ACC112 (cell line): ENCODE data around the gene ASB9.
"Not testable (repeated sequence)": the region's sequence is repeated elsewhere in the genome, so short reads cannot be mapped to it uniquely, and the experiment has no call there.

Experiments used
- H2AFZ ChIP-seq: fragments of 200-600 bp; sonication (generic); one replicate; pipeline ENCODE4 v1.6.0; 2017; ENCODE audit warnings: antibody characterized with exemption, low read length; ENCODE audit not compliant: unreplicated experiment
- H3K27ac ChIP-seq: fragments of 200-600 bp; sonication (generic); 2 replicates; pipeline ENCODE4 v1.5.1; 2014; ENCODE audit warnings: low read depth, mild to moderate bottlenecking, antibody characterized with exemption, low read length, moderate library complexity
- H3K27me3 ChIP-seq: fragments of 200-600 bp; sonication (generic); 2 replicates; pipeline ENCODE4 v1.6.1; 2014; ENCODE audit warnings: mild to moderate bottlenecking, antibody characterized with exemption, low read length, moderate library complexity, mixed read lengths; ENCODE audit not compliant: insufficient read depth
- H3K36me3 ChIP-seq: fragments of 200-600 bp; sonication (generic); 2 replicates; pipeline ENCODE4 v1.6.1; 2016; ENCODE audit warnings: mild to moderate bottlenecking, antibody characterized with exemption, low read length, moderate library complexity, mixed read lengths; ENCODE audit not compliant: insufficient read depth
- H3K4me1 ChIP-seq: fragments of 200-600 bp; sonication (generic); one replicate; pipeline ENCODE4 v1.6.1; 2016; ENCODE audit warnings: low read length, mixed read lengths; ENCODE audit not compliant: insufficient read depth, unreplicated experiment, control insufficient read depth
- H3K4me3 ChIP-seq: fragments of 200-600 bp; sonication (generic); 2 replicates; pipeline ENCODE4 v1.5.1; 2014; ENCODE audit warnings: mild to moderate bottlenecking, low read depth, low read length
- H3K79me2 ChIP-seq: fragments of 200-600 bp; sonication (generic); one replicate; pipeline ENCODE4 v1.6.0; 2016; ENCODE audit warnings: low read length; ENCODE audit not compliant: control insufficient read depth, unreplicated experiment, insufficient read depth

Gene ASB9

DNA sequence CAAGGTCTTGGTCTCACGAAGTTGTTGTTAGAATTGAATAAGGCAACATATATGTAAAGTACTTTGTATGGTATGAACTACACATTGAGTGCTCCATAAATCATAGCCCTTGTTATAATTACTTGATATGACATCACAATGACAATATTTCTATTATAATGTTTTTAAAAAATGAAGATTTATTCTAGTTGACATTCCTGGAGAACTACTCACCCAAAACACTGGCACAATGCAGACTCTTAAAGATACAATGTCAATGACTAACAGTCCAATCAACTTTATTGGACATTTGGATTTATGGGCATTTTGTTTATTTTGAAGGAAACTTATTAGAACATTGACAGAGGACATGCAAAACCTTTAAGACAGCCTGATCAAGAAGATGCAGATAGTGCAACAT is 55.3 kb downstream of the ASB9 start:
- H3K4me3 ChIP-seq: no peak overlapping the region
- H3K27ac ChIP-seq: no peak overlapping the region
- no peaks in the 10 kb centered on the region for H3K79me2 ChIP-seq
- H3K4me1 ChIP-seq: no peaks in the 10 kb centered on the region
- no peaks in the 10 kb centered on the region for H3K27me3 ChIP-seq
- no peak overlapping the region for H2AFZ ChIP-seq
- no peaks in the 10 kb centered on the region for H3K36me3 ChIP-seq

DNA sequence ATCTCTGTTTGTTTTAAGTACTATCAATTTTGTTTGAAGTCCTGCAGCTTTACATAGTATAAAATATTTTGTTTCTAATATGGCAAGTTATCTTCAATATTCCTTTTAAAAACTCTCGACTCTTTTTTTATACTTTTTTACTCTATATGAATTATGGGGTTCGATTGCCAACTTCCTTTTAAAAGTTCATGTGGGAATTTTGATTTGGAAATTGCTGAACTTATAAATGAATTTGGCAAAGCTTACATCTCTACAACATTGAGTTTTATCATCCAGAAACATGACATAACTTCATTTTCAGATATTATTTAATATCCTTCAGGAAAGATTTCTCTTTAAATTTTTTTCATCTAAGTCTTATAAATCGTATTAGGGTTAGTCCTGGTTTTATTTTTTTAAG is 60.8 kb downstream of the ASB9 start:
- no peaks in the 10 kb centered on the region for H3K4me1 ChIP-seq
- H3K36me3 ChIP-seq: no peaks in the 10 kb centered on the region
- no peaks in the 10 kb centered on the region; the same call in 1 of the 2 replicates for H3K27me3 ChIP-seq
- no peak overlapping the region for H2AFZ ChIP-seq
- no peaks in the 10 kb centered on the region for H3K79me2 ChIP-seq
- H3K27ac ChIP-seq: no peak overlapping the region
- H3K4me3 ChIP-seq: no peak overlapping the region

DNA sequence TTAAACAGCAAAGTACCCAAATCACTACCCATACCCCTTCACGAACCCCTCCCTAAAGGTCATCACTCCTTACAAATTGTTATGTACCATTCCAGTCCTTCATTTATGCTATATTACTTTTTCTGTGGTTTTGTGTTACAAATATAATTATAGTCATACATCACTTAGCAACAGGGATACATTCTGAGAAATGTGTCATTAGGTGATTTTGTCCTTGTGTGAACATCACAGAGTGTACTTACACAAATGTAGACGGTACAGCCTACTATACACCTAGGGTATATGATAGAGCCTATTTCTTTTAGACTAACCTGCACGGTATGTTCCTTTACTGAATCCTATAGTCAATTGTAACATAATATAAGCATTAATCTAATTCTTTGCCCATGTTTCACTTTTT is 61.9 kb downstream of the ASB9 start:
- Histone ChIP-seq H3K4me1 (no peaks in the 10 kb centered on the region), H3K27me3 (no peaks in the 10 kb centered on the region; the same call in 1 of the 2 replicates), H2AFZ (no peak overlapping the region), H3K4me3 (no peak overlapping the region), H3K27ac (no peak overlapping the region), H3K79me2 (no peaks in the 10 kb centered on the region), H3K36me3 (no peaks in the 10 kb centered on the region)

DNA sequence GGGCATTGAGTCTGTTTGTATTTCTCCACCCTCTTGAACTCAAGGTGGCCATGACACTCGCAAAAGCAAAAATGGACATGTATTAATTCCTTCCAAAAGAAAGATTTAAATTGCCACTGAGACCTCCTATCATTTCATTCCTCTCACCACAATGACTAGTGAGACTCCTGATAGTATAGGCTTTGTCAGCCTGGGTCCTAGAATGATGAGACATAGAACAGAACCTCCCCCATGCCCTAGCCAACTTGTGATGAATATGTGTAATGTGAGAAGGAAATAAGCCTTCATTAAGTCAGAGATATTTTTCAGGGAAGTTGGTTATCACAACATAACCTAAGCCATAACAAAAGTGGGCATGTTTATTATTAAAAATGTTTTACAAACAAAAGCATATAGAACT is 62.5 kb downstream of the ASB9 start:
- Histone ChIP-seq H3K79me2 (no peaks in the 10 kb centered on the region), H3K4me3 (no peak overlapping the region), H2AFZ (no peak overlapping the region), H3K27ac (no peak overlapping the region), H3K36me3 (no peaks in the 10 kb centered on the region), H3K4me1 (no peaks in the 10 kb centered on the region), H3K27me3 (no peaks in the 10 kb centered on the region; the same call in 1 of the 2 replicates)

DNA sequence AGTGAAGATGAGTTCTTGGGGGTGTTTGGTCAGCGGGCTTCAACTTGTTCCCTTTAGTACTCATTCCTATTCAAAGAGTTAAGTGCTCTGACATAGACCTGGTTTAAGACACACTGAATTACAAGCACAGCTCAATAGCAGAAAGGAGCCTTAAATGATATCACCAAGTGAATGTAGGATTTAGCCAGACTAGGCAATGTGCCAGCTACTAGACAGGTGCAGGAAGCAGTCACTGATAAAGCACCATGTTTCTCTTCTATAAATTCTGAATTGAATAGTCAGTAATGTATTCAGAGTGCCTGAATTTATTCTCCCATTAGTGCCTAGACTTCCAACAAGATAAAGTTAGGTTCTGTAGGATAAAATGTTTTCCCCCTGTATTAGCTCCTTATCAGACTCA is 63.6 kb downstream of the ASB9 start:
- Histone ChIP-seq H3K4me3 (no peak overlapping the region), H3K27ac (no peak overlapping the region), H3K27me3 (no peaks in the 10 kb centered on the region; the same call in 1 of the 2 replicates), H3K79me2 (no peaks in the 10 kb centered on the region), H2AFZ (no peak overlapping the region), H3K36me3 (no peaks in the 10 kb centered on the region), H3K4me1 (no peaks in the 10 kb centered on the region)

DNA sequence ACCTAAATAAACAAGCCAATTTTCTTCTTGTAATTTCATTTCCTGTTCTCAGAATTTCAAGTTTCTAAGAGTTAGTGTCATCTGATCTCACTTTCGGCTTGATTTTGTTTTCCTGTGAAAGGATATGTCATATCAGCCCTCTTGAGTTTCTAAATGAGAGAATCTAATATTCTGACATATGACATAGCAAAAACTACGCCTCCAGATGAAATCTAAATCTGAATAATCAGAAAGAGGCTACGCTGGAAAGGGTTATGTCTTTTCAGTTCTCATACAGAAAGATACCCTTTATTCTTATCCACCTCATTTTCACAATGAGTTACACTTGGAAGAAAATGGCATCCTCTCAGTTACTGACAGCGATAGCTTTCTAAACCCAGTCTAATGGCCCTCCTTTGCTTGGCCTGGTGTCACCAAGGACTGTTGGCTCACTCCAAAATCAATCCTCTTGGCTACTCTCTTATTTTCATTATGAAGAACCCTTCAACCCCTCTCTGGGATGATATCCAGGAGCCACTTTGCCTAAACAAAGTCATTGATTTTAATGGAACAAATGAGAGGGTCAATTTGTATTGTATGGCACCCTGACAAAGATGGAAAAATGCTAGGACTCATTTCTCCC is 65.6 kb downstream of the ASB9 start:
- Histone ChIP-seq H3K36me3 (no peaks in the 10 kb centered on the region), H2AFZ (no peak overlapping the region), H3K79me2 (no peaks in the 10 kb centered on the region), H3K27me3 (no peaks in the 10 kb centered on the region; the same call in 1 of the 2 replicates), H3K27ac (no peak overlapping the region), H3K4me3 (no peak overlapping the region), H3K4me1 (no peaks in the 10 kb centered on the region)

DNA sequence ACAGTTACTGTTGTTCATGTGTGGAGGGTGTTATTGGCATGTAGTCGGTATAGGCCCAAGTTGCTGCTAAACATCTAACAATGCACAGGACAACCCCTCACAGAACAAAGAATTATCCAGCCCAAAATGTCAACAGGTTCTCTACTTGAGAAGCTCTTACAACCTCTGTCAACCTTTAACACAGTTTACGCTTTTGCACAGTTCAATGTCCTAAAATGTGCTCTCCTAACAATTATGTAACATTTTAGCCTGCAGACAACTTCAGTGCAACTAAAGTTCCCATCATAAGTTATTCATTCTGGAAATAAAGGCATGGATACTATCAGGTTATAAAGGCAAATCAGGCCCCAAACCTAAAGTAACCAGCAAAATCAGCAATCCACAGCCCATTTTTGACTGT is 66.2 kb downstream of the ASB9 start:
- Histone ChIP-seq H3K36me3 (no peaks in the 10 kb centered on the region), H2AFZ (no peak overlapping the region), H3K79me2 (no peaks in the 10 kb centered on the region), H3K27me3 (no peaks in the 10 kb centered on the region; the same call in 1 of the 2 replicates), H3K4me1 (no peaks in the 10 kb centered on the region), H3K27ac (no peak overlapping the region), H3K4me3 (no peak overlapping the region)

DNA sequence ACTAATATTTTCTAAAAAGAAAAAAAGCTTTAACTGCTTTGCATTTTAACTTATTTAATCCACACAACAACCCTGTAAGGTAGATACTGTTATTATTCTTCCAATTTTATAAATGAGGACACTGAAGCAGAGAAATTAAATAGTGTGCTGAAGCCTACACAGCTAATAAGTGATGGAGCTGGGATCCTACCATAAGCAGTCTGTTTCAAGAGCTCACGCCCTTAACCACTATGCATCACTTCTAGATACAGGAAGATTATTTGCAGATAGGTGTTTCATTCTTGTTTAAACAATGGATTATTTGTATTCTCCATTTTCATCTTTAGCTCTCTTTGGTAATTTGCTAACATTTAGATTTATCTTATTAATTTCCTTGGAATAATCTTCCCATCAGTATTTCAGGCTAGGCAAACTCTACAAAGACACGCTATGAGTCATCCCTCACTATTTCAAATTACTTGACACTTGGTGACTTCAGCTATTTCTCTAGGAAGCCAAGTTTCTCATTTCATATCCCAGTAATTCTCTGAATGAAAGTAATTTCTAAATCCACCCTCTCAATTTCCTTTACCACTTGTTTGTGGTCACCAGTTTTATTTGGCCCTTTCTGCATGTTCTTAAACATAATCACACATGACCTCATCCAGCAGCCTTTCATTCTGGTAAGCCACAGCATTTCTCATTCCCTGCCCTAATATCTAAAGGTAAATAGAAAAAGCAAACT is 67.3 kb downstream of the ASB9 start:
- Histone ChIP-seq H3K36me3 (no peaks in the 10 kb centered on the region), H2AFZ (no peak overlapping the region), H3K27me3 (no peaks in the 10 kb centered on the region; the same call in 1 of the 2 replicates), H3K4me1 (no peaks in the 10 kb centered on the region), H3K4me3 (no peak overlapping the region), H3K27ac (no peak overlapping the region), H3K79me2 (no peaks in the 10 kb centered on the region)

DNA sequence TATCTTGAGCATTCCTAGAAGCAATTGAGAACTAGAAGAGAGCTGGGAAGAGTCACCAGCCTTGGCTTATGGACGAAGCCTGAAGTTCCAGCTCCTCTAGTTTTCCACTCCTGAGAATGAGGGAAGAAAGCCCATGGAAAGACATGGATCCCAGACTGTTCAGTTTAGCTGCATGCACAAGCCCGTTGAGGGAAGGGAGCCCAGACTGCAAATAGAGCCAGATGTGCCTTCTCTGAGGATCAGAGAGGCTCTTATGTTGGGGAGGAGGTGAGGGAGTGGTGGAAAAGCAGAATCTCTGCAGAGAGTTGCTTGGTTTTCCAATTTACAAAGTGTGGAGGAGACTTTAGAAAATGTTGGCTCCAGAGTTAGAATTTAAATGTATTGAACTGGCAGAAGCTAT is 69.0 kb downstream of the ASB9 start:
- Histone ChIP-seq H2AFZ (no peak overlapping the region), H3K27me3 (no peaks in the 10 kb centered on the region; the same call in 1 of the 2 replicates)

DNA sequence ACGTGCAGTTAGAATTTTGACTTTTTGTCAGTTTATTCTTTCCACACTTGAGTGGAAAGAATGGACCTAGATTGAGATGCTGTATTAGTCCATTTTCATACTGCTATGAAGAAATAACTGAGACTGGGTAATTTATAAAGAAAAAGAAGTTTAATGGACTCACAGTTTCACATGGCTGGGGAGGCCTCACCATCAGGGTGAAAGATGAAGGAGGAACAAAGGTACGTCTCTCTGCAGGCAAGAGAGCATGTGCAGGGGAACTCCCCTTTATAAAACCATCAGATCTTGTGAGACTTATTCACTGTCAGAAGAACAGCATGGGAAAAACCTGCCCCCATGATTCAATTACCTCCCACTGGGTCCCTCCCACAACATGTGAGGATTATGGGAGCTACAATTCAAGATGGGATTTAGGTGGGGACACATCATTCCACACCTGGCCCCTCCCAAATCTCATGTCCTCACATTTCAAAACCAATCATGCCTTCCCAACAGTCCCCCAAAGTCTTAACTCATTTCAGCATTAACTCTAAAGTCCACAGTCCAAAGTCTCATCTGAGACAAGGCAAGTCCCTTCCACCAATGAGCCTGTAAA is 71.2 kb downstream of the ASB9 start:
- not testable (repeated sequence) for H2AFZ ChIP-seq, H3K4me3 ChIP-seq, H3K27ac ChIP-seq, H3K4me1 ChIP-seq, H3K79me2 ChIP-seq, H3K36me3 ChIP-seq
- H3K27me3 ChIP-seq: peaks cover 10% of the 10 kb centered on the region; the same call in 1 of the 2 replicates

More for the DNA sequence above, 69.0 kb downstream of the ASB9 start:
- H3K4me3 ChIP-seq: no peak overlapping the region
- no peak overlapping the region for H3K27ac ChIP-seq
- H3K79me2 ChIP-seq: no peaks in the 10 kb centered on the region
- H3K36me3 ChIP-seq: no peaks in the 10 kb centered on the region
- H3K4me1 ChIP-seq: no peaks in the 10 kb centered on the region

DNA sequence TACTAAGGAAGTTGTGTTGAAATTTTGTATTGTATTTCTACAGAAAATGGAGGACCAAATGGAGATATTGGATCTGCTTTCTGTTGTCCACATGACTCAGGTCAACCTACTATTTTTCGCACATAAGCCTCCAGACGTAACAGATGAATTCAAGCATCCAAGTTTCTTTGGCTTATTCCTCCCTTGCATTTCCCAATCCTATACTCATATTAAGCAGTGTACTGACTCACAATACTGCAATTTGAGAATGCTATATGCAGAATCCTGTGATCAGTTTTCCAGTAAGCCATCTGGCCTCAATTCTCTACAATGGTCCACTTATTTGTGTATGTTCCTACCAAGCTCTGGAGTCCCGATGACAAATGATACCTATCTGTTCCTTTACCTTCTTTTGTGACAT is 75.7 kb downstream of the ASB9 start:
- Histone ChIP-seq H3K79me2 (no peaks in the 10 kb centered on the region), H3K27me3 (peaks cover 10% of the 10 kb centered on the region; the same call in 1 of the 2 replicates), H3K27ac (no peak overlapping the region)

More for the DNA sequence above, 75.7 kb downstream of the ASB9 start:
- no peaks in the 10 kb centered on the region for H3K36me3 ChIP-seq
- no peaks in the 10 kb centered on the region for H3K4me1 ChIP-seq
- H3K4me3 ChIP-seq: no peak overlapping the region
- H2AFZ ChIP-seq: no peak overlapping the region
